Cardiac muscle cell (in vitro differentiated cells and primary cell): ENCODE results near the gene IPO11. TPM values are rescaled to one million over a fixed set of nuclear protein-coding genes. Genes with fewer than 3 reads are reported as not detected.

ENCODE experiments used
- DNase-seq, 2 donors: peaks; one replicate each; pipeline versions ENCODE4 v3.0.0 to v3.0.0-alpha.2; 2010 to 2017; ENCODE audit warnings: low read depth in 1 of 2, low spot score in 1 of 2
- H3K27ac ChIP-seq: fragments of 200-600 bp; sonication (generic); 2 replicates; pipeline ENCODE4 v1.5.1; 2016
- H3K27me3 ChIP-seq: fragments of 200-600 bp; sonication (generic); 2 replicates; pipeline ENCODE4 v1.6.0; 2016; ENCODE audit warnings: control low read depth
- H3K36me3 ChIP-seq: fragments of 200-600 bp; sonication (generic); 2 replicates; pipeline ENCODE4 v1.5.1; 2016; ENCODE audit warnings: control low read depth
- H3K4me1 ChIP-seq: fragments of 200-600 bp; sonication (generic); 2 replicates; pipeline ENCODE4 v1.8.1; 2017; ENCODE audit warnings: low read depth, mild to moderate bottlenecking, mixed run types
- H3K4me3 ChIP-seq: fragments of 200-600 bp; sonication (generic); 2 replicates; pipeline ENCODE4 v1.5.1; 2016; ENCODE audit warnings: mild to moderate bottlenecking
- H3K9me3 ChIP-seq: fragments of 200-600 bp; sonication (generic); 2 replicates; pipeline ENCODE4 v1.5.1; 2017; ENCODE audit warnings: low read depth, mild to moderate bottlenecking, control low read depth
- polyA plus RNA-seq: library from polyadenylated mRNA; unstranded; fragments of >200 nt; fragmentation: Nextera tagmentation; extraction: Ambion mirVana; gene quantifications from 2 replicates; pipeline ENCODE4 v1.2.1, GENCODE V29; 2016
- total RNA-seq: library from RNA; depleted of rRNA; stranded (reverse); fragments of >200 nt; gene quantifications from 2 replicates; pipeline ENCODE4 v1.2.3, GENCODE V29; 2016
- TF ChIP-seq, protein P1 (sequence below): IDR thresholded peaks from 2 replicates; pipeline ENCODE4 v1.5.1; 2012; ENCODE audit warnings: low read depth, mild to moderate bottlenecking, low read length

IPO11 gene
- total and polyA plus RNA-seq, 2 experiments from 2014 or later: 11.6 to 17.9 TPM

DNA sequence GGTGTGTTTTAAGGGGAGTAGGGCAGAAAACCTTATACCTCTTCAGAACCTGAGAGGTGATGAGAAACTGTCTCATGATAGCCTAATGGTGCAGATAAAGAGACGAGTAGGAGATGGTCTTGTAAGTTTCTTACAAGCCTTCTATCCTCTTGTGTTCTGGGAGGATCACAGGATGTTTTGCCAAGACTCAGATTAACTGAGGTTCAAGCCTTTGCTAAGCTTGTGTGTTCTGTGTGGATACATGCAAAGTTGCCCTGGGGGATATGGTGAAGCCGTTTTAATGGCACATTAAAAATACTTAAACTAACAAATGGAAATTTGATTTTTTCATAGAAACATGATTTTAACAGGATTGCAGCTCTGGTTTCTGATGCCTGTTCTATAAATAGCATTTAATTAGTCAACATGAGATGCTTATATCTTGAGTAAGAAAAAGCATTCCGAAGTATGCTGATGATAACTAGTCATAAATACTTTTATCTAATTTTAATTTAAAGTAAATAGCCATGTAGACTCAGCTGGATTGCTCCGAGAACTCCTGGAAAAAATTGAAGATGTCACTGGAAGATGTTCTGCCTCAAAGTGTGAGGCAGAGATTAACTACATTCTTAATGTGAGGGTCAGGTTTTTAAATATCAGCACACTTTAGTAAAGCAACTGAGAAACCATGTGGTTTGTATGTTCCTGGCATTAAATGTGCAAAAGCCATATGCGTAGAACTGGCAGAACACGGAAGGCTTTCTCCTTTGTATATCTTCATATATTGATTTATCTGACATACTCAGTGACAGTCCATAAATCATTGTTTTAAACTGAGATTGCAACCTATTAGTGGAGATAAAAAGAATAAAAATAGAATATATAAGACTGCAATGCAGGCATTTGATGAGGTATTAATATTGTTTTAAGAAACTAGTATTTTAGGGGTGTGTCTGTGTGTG is 53.7 kb downstream of the IPO11 start:
- TF ChIP-seq, protein P1, sequence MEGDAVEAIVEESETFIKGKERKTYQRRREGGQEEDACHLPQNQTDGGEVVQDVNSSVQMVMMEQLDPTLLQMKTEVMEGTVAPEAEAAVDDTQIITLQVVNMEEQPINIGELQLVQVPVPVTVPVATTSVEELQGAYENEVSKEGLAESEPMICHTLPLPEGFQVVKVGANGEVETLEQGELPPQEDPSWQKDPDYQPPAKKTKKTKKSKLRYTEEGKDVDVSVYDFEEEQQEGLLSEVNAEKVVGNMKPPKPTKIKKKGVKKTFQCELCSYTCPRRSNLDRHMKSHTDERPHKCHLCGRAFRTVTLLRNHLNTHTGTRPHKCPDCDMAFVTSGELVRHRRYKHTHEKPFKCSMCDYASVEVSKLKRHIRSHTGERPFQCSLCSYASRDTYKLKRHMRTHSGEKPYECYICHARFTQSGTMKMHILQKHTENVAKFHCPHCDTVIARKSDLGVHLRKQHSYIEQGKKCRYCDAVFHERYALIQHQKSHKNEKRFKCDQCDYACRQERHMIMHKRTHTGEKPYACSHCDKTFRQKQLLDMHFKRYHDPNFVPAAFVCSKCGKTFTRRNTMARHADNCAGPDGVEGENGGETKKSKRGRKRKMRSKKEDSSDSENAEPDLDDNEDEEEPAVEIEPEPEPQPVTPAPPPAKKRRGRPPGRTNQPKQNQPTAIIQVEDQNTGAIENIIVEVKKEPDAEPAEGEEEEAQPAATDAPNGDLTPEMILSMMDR: no peak
- Histone ChIP-seq H3K27me3 (no peaks in the 10 kb centered on the region), H3K4me1 (peaks cover 6% of the 10 kb centered on the region), H3K36me3 (peaks cover 4% of the 10 kb centered on the region), H3K4me3 (no peak overlapping the region), H3K27ac (no peak overlapping the region), H3K9me3 (no peaks in the 10 kb centered on the region)
- DNase-seq: no peak

DNA sequence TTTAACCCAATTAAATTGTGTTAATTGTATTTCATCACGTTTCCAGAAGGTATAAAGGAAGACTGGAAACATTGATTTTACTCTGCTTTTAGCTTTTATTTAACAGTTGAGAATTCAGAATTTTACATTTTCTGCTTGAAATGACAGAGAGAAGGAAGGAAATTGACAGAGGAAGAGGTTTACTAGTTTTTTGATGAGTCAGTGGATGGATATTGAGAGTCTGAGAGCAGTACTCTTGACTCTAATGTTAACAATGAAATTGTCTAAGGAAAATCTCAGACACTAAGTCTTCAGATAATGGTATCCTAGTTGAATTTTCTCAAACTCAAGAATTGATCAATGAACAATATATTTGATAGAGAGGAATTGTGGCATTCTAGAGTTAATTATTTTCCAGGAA is 60.6 kb downstream of the IPO11 start:
- Histone ChIP-seq H3K27ac (no peak overlapping the region), H3K36me3 (peaks cover 7% of the 10 kb centered on the region), H3K4me1 (no peaks in the 10 kb centered on the region), H3K27me3 (no peaks in the 10 kb centered on the region), H3K9me3 (no peaks in the 10 kb centered on the region), H3K4me3 (no peak overlapping the region)
- TF ChIP-seq, protein P1: no peak
- no peak for DNase-seq

DNA sequence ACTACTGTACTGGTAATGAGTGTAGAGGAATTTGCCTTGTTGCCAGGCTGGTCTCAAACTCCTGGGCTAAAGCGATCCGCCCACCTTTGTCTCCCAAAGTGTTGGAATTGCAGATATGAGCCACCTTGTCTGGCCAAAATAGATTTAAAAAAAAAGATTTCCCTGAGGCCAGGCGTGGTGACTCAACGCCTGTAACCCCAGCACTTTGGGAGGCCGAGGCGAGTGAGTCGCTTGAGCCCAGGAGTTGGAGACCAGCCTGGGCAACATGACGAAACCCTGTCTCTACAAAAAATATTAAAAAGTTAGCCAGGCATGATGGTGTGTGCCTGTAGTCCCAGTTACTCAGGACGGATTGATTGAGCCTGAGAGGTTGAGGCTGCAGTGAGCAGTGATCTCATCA is 62.5 kb downstream of the IPO11 start:
- Histone ChIP-seq H3K4me3 (no peak overlapping the region), H3K9me3 (no peaks in the 10 kb centered on the region), H3K27ac (no peak overlapping the region), H3K27me3 (no peaks in the 10 kb centered on the region), H3K36me3 (peaks cover 3% of the 10 kb centered on the region), H3K4me1 (no peaks in the 10 kb centered on the region)
- TF ChIP-seq, protein P1: no peak
- peak in 1 of 2 donors; percentile 77 for DNase-seq

DNA sequence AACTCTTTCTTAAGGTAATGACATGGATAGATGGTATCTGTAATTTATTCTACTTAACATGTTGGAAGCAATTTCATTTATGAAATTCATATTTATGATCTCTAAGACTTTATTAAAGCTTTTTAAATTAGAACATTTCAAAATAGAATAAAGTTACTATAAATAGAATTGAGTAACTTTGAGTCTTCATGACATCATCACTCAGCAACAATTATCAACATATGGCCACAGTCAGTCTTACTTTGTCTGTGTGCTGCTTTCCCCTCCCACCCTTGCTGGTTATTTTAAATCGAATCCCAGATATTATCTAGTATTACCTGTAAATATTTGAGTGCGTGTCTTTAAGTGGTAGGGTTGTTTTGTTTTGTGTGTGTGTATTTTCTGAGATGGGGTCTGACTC is 65.2 kb downstream of the IPO11 start:
- DNase-seq: peak in 1 of 2 donors; percentile 48
- Histone ChIP-seq H3K27me3 (no peaks in the 10 kb centered on the region), H3K4me1 (no peaks in the 10 kb centered on the region), H3K36me3 (peaks cover 3% of the 10 kb centered on the region), H3K9me3 (no peaks in the 10 kb centered on the region), H3K27ac (no peak overlapping the region), H3K4me3 (no peak overlapping the region)
- TF ChIP-seq, protein P1: no peak

DNA sequence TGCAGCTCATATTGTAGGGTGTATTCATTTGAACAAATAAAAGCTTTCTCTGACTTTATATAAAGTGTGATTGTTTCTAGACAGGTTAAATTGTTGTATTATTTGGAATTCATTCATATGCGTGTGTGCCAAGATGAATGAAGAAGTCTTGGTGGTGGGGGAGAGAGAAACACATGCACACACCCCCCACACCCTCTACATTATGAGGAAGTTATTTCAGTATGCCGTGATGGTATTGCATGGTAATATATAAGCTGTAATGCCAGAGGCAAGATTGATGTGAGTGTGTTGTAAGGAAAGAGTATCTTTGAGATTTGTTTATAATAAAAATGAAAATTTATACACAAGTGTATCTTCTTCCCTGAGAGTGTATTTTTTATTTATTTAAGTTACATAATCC is 71.0 kb downstream of the IPO11 start:
- TF ChIP-seq, protein P1: no peak
- H3K4me3 ChIP-seq: no peak overlapping the region
- DNase-seq: no peak
- peaks cover 8% of the 10 kb centered on the region for H3K36me3 ChIP-seq
- H3K9me3 ChIP-seq: no peaks in the 10 kb centered on the region
- no peak overlapping the region for H3K27ac ChIP-seq
- no peaks in the 10 kb centered on the region for H3K4me1 ChIP-seq
- H3K27me3 ChIP-seq: no peaks in the 10 kb centered on the region
